GM18951 (cell line): ENCODE data around the gene HCRTR1.

Experiments
- POLR2A ChIP-seq: IDR thresholded peaks from 4 replicates; pipeline ENCODE4 v1.6.1; 2011; ENCODE audit warnings: mild to moderate bottlenecking; ENCODE audit not compliant: insufficient read length, insufficient read depth; ENCODE audit errors: extremely low read depth
- in situ Hi-C: fragments of 300-500 bp; cut with MboI; formaldehyde crosslinking; loops from one replicate; pipeline ENCODE4 v1.12.0; 2022; ENCODE audit warnings: low sequenced_read_pairs, mixed read lengths, inconsistent platforms; ENCODE audit not compliant: unreplicated experiment

The HCRTR1 gene

DNA sequence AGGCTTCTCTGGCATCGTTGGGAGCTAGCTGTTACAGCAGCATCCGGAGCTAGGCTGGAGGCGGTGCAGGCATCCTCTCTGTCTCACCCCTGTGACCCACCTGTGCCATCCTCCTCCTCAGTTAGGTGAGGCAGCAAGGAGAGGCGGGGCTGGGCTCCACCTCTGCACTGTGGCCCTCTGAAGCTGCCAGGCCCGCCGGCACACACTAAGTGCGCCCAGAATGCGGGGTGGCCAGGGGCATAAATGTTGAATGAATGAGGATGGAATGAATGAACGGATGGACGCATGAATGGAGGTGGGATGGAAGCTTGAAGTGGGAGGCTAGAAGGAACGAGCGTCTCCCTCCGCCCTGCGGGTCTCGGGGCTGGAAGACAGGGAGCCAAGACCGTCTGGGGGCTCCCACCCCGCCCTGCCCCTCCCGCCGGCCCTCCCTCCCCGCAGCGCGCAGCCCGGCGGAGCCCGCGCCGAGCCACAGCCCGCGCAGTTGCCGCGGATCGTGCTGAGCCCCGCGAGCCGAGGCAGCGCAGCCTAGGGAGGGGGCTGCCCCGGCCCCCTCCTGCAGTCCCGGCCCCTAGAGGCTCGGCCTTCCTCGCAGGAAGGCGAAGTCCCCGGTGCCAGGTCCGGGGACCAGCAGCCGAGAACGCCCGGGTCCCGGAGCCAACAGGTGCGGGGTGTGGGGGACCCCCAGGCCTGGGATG, at the start of gene HCRTR1:
HCRTR1 (plus strand) TSS at position 472 of the 698 bp plus-strand sequence. CDS start 1,504 bp downstream, outside the sequence.
- in situ Hi-C loops, result loop anchor here (10.0 kb wide), 1 partner anchor 53 kb away; no protein-coding TSS in a partner anchor
- TF ChIP-seq POLR2A, result no peak

GRCh38 chr1:31567956-31568570, 49.4 kb upstream of the HCRTR1 start:
- in situ Hi-C loops, result loop anchor here (10.0 kb wide), 1 partner anchor 47 kb away; the partner anchor contains the start of gene HCRTR1
- no peak for TF ChIP-seq POLR2A

DNA sequence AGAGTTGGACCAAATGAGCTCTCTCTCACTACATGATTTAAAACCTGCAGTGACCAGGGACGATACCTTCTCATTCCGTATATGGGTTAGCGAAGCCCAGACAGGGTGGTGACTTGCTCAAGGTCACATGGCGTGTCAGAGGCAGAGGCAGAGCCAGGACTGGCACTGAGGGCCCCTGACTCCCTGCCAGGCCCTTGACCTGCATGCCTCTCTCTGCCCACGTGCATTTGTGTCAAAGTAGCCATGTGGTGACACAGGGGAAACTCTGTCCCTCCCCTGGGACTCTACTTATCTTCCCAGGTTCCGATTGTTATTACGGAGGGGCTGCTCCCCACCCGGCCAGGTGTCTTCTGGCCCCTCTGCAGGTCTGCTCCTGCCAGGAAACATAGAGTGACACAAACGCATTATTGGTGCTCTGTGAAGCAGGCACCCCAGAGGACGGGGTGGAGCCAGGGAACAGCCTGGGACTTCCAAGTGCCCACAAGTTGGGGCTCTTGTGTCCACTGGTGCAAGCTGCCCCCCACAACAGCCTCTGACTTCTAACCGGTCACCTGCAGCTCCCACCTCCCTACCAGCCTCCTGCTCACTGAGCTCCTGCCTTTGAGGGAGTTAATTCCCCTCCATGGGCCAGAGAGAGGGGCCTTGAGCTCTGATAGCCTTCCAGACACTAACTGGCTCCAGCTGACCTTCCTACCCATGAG, 48.4 kb upstream of the HCRTR1 start:
- in situ Hi-C loops, result loop anchor here (10.0 kb wide), 1 partner anchor 46 kb away; the partner anchor contains the start of gene HCRTR1
- TF ChIP-seq POLR2A, result no peak

DNA sequence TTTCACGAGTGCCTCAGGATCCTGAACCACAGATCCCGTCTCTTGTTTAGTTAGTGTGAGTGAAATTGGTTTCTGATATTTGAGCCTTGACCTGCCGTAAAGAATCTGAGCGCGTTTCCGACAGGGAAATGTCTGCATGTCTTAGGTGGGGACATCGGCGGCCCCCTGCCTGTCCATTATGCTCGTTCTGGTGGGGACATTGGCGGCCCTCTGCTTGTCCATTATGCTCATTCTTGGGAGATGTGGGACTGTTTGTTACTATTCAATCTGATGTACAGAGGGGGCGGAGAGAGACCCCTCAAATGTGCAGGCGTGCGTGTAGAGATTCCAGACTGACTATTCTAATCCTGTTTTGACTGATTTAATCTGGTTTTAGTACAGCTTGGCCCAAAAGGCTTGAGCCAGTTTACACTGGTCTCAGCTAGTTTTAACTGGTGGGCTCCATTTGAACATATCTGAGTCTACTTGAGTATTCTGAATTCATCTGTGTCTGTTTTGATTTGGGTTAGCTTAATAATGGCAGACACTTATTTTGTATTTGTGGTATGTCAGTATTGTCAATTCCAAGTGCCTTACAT, 47.8 kb upstream of the HCRTR1 start:
- no peak for TF ChIP-seq POLR2A
- in situ Hi-C loops, result loop anchor here (10.0 kb wide), 1 partner anchor 45 kb away; the partner anchor contains the start of gene HCRTR1

- in situ Hi-C loops, result no loop called here
- TF ChIP-seq POLR2A, result no peak
Measured at GRCh38 chr1:31570228-31570627, 47.3 kb upstream of the HCRTR1 start.

- no peak for TF ChIP-seq POLR2A
- in situ Hi-C loops, result no loop called here
Measured at GRCh38 chr1:31570906-31571305, 46.6 kb upstream of the HCRTR1 start.

DNA sequence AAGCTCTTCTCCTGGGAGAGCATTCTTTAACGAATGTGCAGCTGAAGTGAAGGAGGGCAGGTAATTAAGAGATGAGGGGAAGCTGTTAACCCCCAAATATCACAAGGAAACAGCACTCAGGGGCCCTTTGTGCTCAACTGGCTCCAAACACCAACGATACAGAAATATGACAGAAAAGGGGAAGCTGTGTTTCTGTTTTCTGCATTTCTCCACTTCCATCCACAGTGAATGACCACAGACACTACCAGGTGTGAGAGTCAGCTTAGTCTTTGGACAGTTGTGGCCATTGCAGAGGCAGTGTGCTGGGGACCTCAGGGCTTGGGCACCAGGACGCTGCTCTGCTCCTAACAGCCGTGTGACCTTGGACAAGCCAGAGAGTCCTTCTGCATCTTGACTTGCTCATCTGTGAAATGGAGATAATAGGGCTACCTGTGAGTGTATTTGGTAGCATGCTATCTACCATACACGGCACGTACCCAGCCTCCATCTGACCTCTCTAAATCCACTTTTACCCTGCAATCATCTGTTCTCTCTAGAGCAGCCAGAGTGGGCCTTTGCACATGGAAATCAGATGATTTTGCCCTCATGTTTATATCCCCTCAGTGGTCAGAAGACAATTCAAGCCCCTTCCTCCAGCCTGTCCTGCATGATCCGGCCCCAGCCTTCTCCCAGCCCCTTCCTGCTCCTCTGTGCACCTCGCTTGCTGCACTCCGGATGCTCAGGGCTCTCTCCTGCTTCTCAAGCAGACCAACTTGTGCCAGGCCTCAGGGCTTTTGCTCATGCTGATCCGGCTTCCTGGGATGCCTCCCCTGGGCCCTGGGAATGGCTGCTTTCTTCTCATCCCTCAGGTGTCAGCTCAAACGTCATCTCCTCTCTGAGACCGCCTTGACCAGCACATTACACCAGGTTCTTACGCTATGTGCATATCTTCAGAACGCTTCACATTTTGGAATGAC, 45.9 kb upstream of the HCRTR1 start:
- no peak for TF ChIP-seq POLR2A
- in situ Hi-C loops, result no loop called here

DNA sequence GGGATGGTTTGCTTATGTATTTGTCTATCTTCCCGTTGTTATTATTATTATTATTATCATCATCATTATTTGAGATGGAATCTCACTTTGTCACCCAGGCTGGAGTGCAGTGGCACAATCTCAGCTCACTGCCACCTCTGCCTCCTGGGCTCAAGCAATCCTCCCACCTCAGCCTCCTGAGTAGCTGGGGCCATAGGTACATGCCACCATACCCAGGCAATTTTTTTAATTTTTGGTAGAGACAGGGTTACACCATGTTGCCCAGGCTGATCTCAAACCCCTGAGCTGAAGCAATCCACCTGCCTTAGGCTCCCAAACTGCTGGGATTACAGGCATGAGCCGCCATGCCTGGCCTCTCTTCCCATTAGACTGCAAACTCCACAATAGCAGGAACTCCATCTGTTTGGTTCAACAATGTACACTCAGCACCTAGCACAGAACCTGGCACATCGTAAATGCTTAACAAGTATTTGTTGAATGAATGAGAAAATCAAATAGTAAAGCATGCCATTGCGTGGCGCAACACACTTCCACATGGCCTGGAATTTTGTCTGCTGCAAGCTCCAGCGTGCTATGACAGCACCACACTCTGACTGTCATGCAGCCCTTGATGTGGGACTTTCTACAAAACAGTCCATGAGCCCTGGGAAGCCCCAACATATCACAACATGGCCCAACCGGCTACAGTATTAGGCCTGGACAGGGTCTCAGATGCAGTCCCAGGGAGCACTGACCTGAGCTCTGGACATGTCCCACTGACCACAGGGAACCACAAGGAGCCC, 45.0 kb upstream of the HCRTR1 start:
- no peak for TF ChIP-seq POLR2A
- in situ Hi-C loops, result no loop called here

- TF ChIP-seq POLR2A, result no peak
Measured at GRCh38 chr1:31573261-31573660, 44.2 kb upstream of the HCRTR1 start.

DNA sequence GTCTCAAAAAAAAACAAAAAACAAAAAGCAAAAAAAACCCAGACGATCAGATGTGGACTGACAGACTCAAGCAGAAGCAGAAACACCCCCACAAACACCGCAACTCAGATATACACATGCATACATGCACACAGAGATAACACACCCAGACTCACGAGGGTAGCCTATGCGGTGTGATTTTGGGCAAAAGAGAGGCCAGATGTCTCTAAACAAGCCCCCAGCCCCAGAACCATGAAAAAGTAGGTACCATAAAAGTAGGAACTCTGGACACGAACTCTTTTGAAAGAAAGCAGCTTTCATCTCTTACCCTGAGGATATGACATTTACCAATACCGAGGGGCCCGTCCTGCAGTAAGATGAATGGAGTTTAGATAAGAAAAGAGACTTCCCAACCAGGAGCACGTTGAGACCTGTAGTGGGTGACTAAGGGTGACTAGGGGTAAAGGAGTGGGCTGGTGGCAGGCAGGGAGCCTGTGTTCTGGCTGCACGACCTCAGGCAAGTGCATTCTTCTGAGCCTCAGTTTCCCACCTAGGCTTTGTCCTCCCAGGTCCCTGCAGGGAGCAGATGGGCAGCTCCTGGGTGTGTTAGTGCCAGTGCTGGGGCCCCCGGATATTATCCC, 42.6 kb upstream of the HCRTR1 start:
- TF ChIP-seq POLR2A, result no peak
- in situ Hi-C loops, result no loop called here

More at GRCh38 chr1:31573261-31573660, 44.2 kb upstream of the HCRTR1 start:
- in situ Hi-C loops, result no loop called here
